ENCODE data around the gene CA5A.
"Not testable (repeated sequence)": the region's sequence is repeated elsewhere in the genome, so short reads cannot be mapped to it uniquely, and the experiment has no call there.

The CA5A gene

GRCh38 chr16:87864331-87864989 lies 71.9 kb downstream of the CA5A start:
- DNase-seq: no peak

- DNase-seq: not testable (repeated sequence)
These were observed 73.0 kb downstream of the CA5A start for GRCh38 chr16:87863327-87863635.

- DNase-seq: not testable (repeated sequence)
These were observed 73.6 kb downstream of the CA5A start for GRCh38 chr16:87862597-87863326.

- not testable (repeated sequence) for DNase-seq
These were observed 74.8 kb downstream of the CA5A start for GRCh38 chr16:87861300-87862099.

GRCh38 chr16:87860553-87861299 lies 75.6 kb downstream of the CA5A start:
- DNase-seq: peak; percentile 21

GRCh38 chr16:87858151-87858993 lies 78.0 kb downstream of the CA5A start:
- not testable (repeated sequence) for DNase-seq

GRCh38 chr16:87856791-87857228 lies 79.5 kb downstream of the CA5A start:
- DNase-seq: no peak

GRCh38 chr16:87855852-87856715 lies 80.2 kb downstream of the CA5A start:
- DNase-seq: no peak

- no peak for DNase-seq
These were observed 81.2 kb downstream of the CA5A start for GRCh38 chr16:87854907-87855683.

GRCh38 chr16:87854053-87854906 lies 82.0 kb downstream of the CA5A start:
- no peak for DNase-seq

GRCh38 chr16:87853411-87854052 lies 82.8 kb downstream of the CA5A start:
- peak; percentile 85 for DNase-seq

GRCh38 chr16:87851601-87852000 lies 84.7 kb downstream of the CA5A start:
- no peak for DNase-seq

GRCh38 chr16:87851141-87851587 lies 85.2 kb downstream of the CA5A start:
- no peak for DNase-seq

- DNase-seq: peak; percentile 82
These were observed 86.0 kb downstream of the CA5A start for GRCh38 chr16:87850009-87851006.

- no peak for DNase-seq
These were observed 86.8 kb downstream of the CA5A start for GRCh38 chr16:87849419-87850008.

GRCh38 chr16:87848676-87849345 lies 87.5 kb downstream of the CA5A start:
- DNase-seq: no peak

Measured in activated T-cell treated with anti-CD3 and anti-CD28 coated beads, Interleukin-2, amount 50 U/mL, for 1 hour (primary cell).